Vagina (tissue), 2 donors: ENCODE measurements around the gene HAO2.

Source experiments
- CTCF ChIP-seq, 3 experiments: fragments of 450-650 bp in 2 of 3; fragments of 200-600 bp in 1 of 3; sonication (generic) in 1 of 3; IDR thresholded peaks; one replicate each; pipeline ENCODE4 v1.5.1; 2017 to 2019; ENCODE audit warnings: antibody characterized with exemption in 3 of 3, mild to moderate bottlenecking in 2 of 3, moderate library complexity in 2 of 3
- POLR2A ChIP-seq, 2 donors: fragments of 450-650 bp; IDR thresholded peaks; one replicate each; pipeline ENCODE4 v1.6.1; 2017; ENCODE audit warnings: antibody characterized with exemption in 2 of 2, mild to moderate bottlenecking in 2 of 2, moderate library complexity in 2 of 2
- POLR2AphosphoS5 ChIP-seq, 2 donors: sonication (generic); formaldehyde crosslinking; IDR thresholded peaks; one replicate each; pipeline ENCODE4 v1.9.0; 2017; ENCODE audit warnings: antibody characterized with exemption in 2 of 2, mild to moderate bottlenecking in 2 of 2, low read depth in 1 of 2; ENCODE audit not compliant: insufficient read depth in 1 of 2

GRCh38 chr1:119336848-119337247 lies 31.7 kb upstream of the HAO2 start:
- TF ChIP-seq POLR2A (IDR thresholded peaks at IDR 0.05) (no peak), CTCF (IDR thresholded peaks at IDR 0.05) (no peak), POLR2AphosphoS5 (IDR thresholded peaks at IDR 0.05; ENCODE audit: insufficient read depth in 1 of 2, low read depth in 1 of 2) (no peak)
